Liver (tissue), 9 donors: Measurements from ENCODE around the gene SCN8A. TPM values are rescaled to one million over a fixed set of nuclear protein-coding genes. Genes with fewer than 3 reads are reported as not detected.
"Not testable (repeated sequence)": the region's sequence is repeated elsewhere in the genome, so short reads cannot be mapped to it uniquely, and the experiment has no call there.

Experiments
- DNase-seq: peaks from one replicate; pipeline ENCODE4 v3.0.0-alpha.2; 2017; ENCODE audit warnings: low spot score
- H3K27ac ChIP-seq, 2 donors: one replicate each; pipeline ENCODE4 v1.7.0; 2013; ENCODE audit warnings: inconsistent platforms in 2 of 2, low read length in 2 of 2, control low read depth in 1 of 2, low read depth in 1 of 2, mild to moderate bottlenecking in 1 of 2
- H3K27me3 ChIP-seq, 4 donors: one replicate each; pipeline versions ENCODE4 v1.6.1 to v1.7.0; 2013; ENCODE audit warnings: low read length in 3 of 4, inconsistent platforms in 1 of 4, mild to moderate bottlenecking in 1 of 4, moderate library complexity in 1 of 4; ENCODE audit not compliant: control insufficient read depth in 4 of 4, insufficient read depth in 4 of 4
- H3K36me3 ChIP-seq, 4 donors: one replicate each; pipeline versions ENCODE4 v1.6.1 to v1.7.0; 2013; ENCODE audit warnings: low read length in 3 of 4, mild to moderate bottlenecking in 3 of 4, low read depth in 1 of 4, moderate library complexity in 1 of 4; ENCODE audit not compliant: control insufficient read depth in 4 of 4, insufficient read depth in 3 of 4
- H3K4me1 ChIP-seq, 4 donors: one replicate each; pipeline versions ENCODE4 v1.6.1 to v1.7.0; 2013; ENCODE audit warnings: low read length in 3 of 4, mild to moderate bottlenecking in 3 of 4, moderate library complexity in 1 of 4; ENCODE audit not compliant: control insufficient read depth in 4 of 4, insufficient read depth in 4 of 4
- H3K4me3 ChIP-seq, 3 donors: one replicate each; pipeline versions ENCODE4 v1.6.1 to v1.7.0; 2013; ENCODE audit warnings: low read length in 3 of 3, control low read depth in 1 of 3, low read depth in 1 of 3, mild to moderate bottlenecking in 1 of 3
- H3K9ac ChIP-seq, 2 donors: one replicate each; pipeline ENCODE4 v1.7.0; 2013; ENCODE audit warnings: low read length in 2 of 2, mild to moderate bottlenecking in 2 of 2, moderate library complexity in 2 of 2, control low read depth in 1 of 2, low read depth in 1 of 2
- H3K9me3 ChIP-seq, 4 donors: one replicate each; pipeline versions ENCODE4 v1.6.1 to v1.7.0; 2013; ENCODE audit warnings: low read length in 3 of 4; ENCODE audit not compliant: control insufficient read depth in 4 of 4
- ATF3 ChIP-seq: IDR thresholded peaks from 2 replicates; pipeline ENCODE4 v1.6.1; 2016; ENCODE audit warnings: antibody characterized with exemption
- CTCF ChIP-seq: fragments of 150-350 bp; IDR thresholded peaks from 2 replicates; pipeline ENCODE4 v1.5.1; 2017; ENCODE audit warnings: improper control_type of control experiment, low read depth, low read length; ENCODE audit not compliant: missing input control
- EGR1 ChIP-seq, 2 donors: IDR thresholded peaks; 2 replicates each; pipeline ENCODE4 v1.6.1; 2016 to 2018; ENCODE audit warnings: antibody characterized with exemption in 2 of 2, low read depth in 2 of 2
- FOXA1 ChIP-seq: IDR thresholded peaks from 2 replicates; pipeline ENCODE4 v1.6.1; 2016; ENCODE audit warnings: antibody characterized with exemption
- FOXA2 ChIP-seq: IDR thresholded peaks from 2 replicates; pipeline ENCODE4 v1.6.1; 2016; ENCODE audit warnings: antibody characterized with exemption
- GABPA ChIP-seq, 2 donors: IDR thresholded peaks in 1 of 2; conservative IDR thresholded peaks in 1 of 2; 2 replicates each; pipeline ENCODE4 v1.6.1; 2016; ENCODE audit warnings: antibody characterized with exemption in 2 of 2, mild to moderate bottlenecking in 1 of 2, moderate library complexity in 1 of 2
- HNF4A ChIP-seq, 2 donors: conservative IDR thresholded peaks; 2 replicates each; pipeline ENCODE4 v1.6.1; 2016; ENCODE audit warnings: antibody characterized with exemption in 2 of 2, mild to moderate bottlenecking in 2 of 2
- HNF4G ChIP-seq: IDR thresholded peaks from 2 replicates; pipeline ENCODE4 v1.6.1; 2016; ENCODE audit warnings: antibody characterized with exemption
- JUND ChIP-seq, 2 donors: IDR thresholded peaks; 2 replicates each; pipeline ENCODE4 v1.6.1; 2016; ENCODE audit warnings: antibody characterized with exemption in 2 of 2
- MAX ChIP-seq: IDR thresholded peaks from 2 replicates; pipeline ENCODE4 v1.6.1; 2016; ENCODE audit warnings: antibody characterized with exemption
- NR2F2 ChIP-seq: IDR thresholded peaks from 2 replicates; pipeline ENCODE4 v1.6.1; 2016; ENCODE audit warnings: antibody characterized with exemption
- RAD21 ChIP-seq, 2 donors: IDR thresholded peaks; 2 replicates each; pipeline ENCODE4 v1.6.1; 2016; ENCODE audit warnings: antibody characterized with exemption in 2 of 2, mild to moderate bottlenecking in 2 of 2
- REST ChIP-seq: IDR thresholded peaks from 2 replicates; pipeline ENCODE4 v1.6.1; 2016; ENCODE audit warnings: antibody characterized with exemption, mild to moderate bottlenecking
- RXRA ChIP-seq, 2 donors: IDR thresholded peaks; 2 replicates each; pipeline ENCODE4 v1.6.1; 2017 to 2018; ENCODE audit warnings: antibody characterized with exemption in 2 of 2, mild to moderate bottlenecking in 1 of 2
- SP1 ChIP-seq: IDR thresholded peaks from 2 replicates; pipeline ENCODE4 v1.6.1; 2018; ENCODE audit warnings: antibody characterized with exemption, mild to moderate bottlenecking
- TAF1 ChIP-seq: conservative IDR thresholded peaks from 2 replicates; pipeline ENCODE4 v1.6.1; 2016; ENCODE audit warnings: antibody characterized with exemption, mild to moderate bottlenecking
- ZBTB33 ChIP-seq: IDR thresholded peaks from 2 replicates; pipeline ENCODE4 v1.6.1; 2016; ENCODE audit warnings: antibody characterized with exemption
- WGBS: extraction: QIAGEN DNeasy Blood & Tissue Kit; methylation state at CpG from one replicate; pipeline ENCODE4 v1.1.7; 2013; 5-methylcytosine and 5-hydroxymethylcytosine counted together
- polyA plus RNA-seq, 2 donors: library from polyadenylated mRNA; stranded (reverse) in 1 of 2; unstranded in 1 of 2; fragments of 200-250 nt in 1 of 2; fragments of >200 nt in 1 of 2; fragmentation: Nextera tagmentation in 1 of 2; extraction: Ambion mirVana in 1 of 2; gene quantifications; one replicate each; pipeline versions ENCODE4 v1.2.1 to v1.2.3, GENCODE V29; 2013 to 2015
- total RNA-seq, 2 donors: library from RNA; depleted of rRNA; stranded (reverse); fragments of >200 nt; gene quantifications; one replicate each; pipeline ENCODE4 v1.2.3, GENCODE V29; 2014
- donor health status: healthy.
- donor health status: healthy.
- donor health status: healthy.
- donor health status: healthy.
- donor health status: healthy.

The SCN8A gene
- total and polyA plus RNA-seq, 4 donors = 0.84 to 12.7 (median 3.8) TPM

- no peak for DNase-seq
- Histone ChIP-seq H3K4me3 (no peak overlapping the region), H3K4me1 (no peaks in the 10 kb centered on the region), H3K9ac (no peak overlapping the region), H3K9me3 (no peaks in the 10 kb centered on the region), H3K27ac (no peak overlapping the region), H3K27me3 (no peaks in the 10 kb centered on the region), H3K36me3 (no peaks in the 10 kb centered on the region)
- TF ChIP-seq FOXA2 (no peak), GABPA (IDR thresholded peaks at IDR 0.05 in 1 of 2, conservative IDR thresholded peaks at IDR 0.05 in 1 of 2) (no peak), FOXA1 (no peak), ATF3 (no peak), EGR1 (IDR thresholded peaks at IDR 0.05; ENCODE audit: low read depth in 2 of 2) (no peak), JUND (IDR thresholded peaks at IDR 0.05) (no peak)
These were observed 10.2 kb downstream of the SCN8A start for GRCh38 chr12:51601241-51601640.

- not testable (repeated sequence) for DNase-seq, H3K27me3 ChIP-seq, H3K9me3 ChIP-seq, H3K9ac ChIP-seq, H3K27ac ChIP-seq, H3K36me3 ChIP-seq, H3K4me1 ChIP-seq, H3K4me3 ChIP-seq
- 97% methylated on average over 1 of the region's 1 CpG for WGBS
These were observed 14.9 kb downstream of the SCN8A start for GRCh38 chr12:51605896-51606295.

GRCh38 chr12:51607197-51607596 lies 16.2 kb downstream of the SCN8A start:
- H3K4me1 ChIP-seq, H3K4me3 ChIP-seq, H3K27ac ChIP-seq, H3K9me3 ChIP-seq, DNase-seq, H3K27me3 ChIP-seq, H3K36me3 ChIP-seq, H3K9ac ChIP-seq: not testable (repeated sequence)
- WGBS = 93% methylated on average over 2 of the region's 2 CpGs

GRCh38 chr12:51620448-51620847 lies 29.4 kb downstream of the SCN8A start:
- no peak for TF ChIP-seq RXRA (IDR thresholded peaks at IDR 0.05)
- TF ChIP-seq EGR1 (IDR thresholded peaks at IDR 0.05; ENCODE audit: low read depth in 2 of 2) = no peak
- TF ChIP-seq TAF1 = no peak
- TF ChIP-seq GABPA (IDR thresholded peaks at IDR 0.05 in 1 of 2, conservative IDR thresholded peaks at IDR 0.05 in 1 of 2) = no peak
- TF ChIP-seq HNF4A (conservative IDR thresholded peaks at IDR 0.05) = no peak
- no peak for TF ChIP-seq HNF4G
- TF ChIP-seq NR2F2 = no peak
- no peak for TF ChIP-seq REST
- TF ChIP-seq SP1 = no peak
- no peak for TF ChIP-seq FOXA1
- TF ChIP-seq FOXA2 = no peak
- TF ChIP-seq CTCF = no peak
- no peak for TF ChIP-seq RAD21 (IDR thresholded peaks at IDR 0.05)
- TF ChIP-seq MAX = no peak
- TF ChIP-seq ATF3 = no peak
- no peak for TF ChIP-seq ZBTB33
- TF ChIP-seq JUND (IDR thresholded peaks at IDR 0.05) = no peak

More at GRCh38 chr12:51620448-51620847, 29.4 kb downstream of the SCN8A start:
- Histone ChIP-seq H3K9ac (no peak overlapping the region), H3K27me3 (no peaks in the 10 kb centered on the region), H3K4me1 (peaks cover 7 to 34% (median 17%) of the 10 kb centered on the region in 4 donors), H3K4me3 (no peak overlapping the region), H3K27ac (no peak overlapping the region), H3K36me3 (no peaks in the 10 kb centered on the region), H3K9me3 (no peaks in the 10 kb centered on the region)
- no peak for DNase-seq
- WGBS = 65% methylated on average over 4 of the region's 4 CpGs
